DMS114 treated with DMSO at 0.1 percent for 48 hours (cell line): Measurements from ENCODE around the gene TMEM267.
A peak's percentile ranks its signal among the peaks of the same experiment; 100 is the strongest.
"Not testable (repeated sequence)": the region's sequence is repeated elsewhere in the genome, so short reads cannot be mapped to it uniquely, and the experiment has no call there.

Source experiments
- DNase-seq: peaks from one replicate; lab custom pipeline; 2025; ENCODE audit not compliant: unreplicated experiment; lab: John Stamatoyannopoulos, UW

The TMEM267 gene, protein sequence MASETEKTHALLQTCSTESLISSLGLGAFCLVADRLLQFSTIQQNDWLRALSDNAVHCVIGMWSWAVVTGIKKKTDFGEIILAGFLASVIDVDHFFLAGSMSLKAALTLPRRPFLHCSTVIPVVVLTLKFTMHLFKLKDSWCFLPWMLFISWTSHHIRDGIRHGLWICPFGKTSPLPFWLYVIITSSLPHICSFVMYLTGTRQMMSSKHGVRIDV

GRCh38 chr5:43483298-43484105, at the start of gene TMEM267:
TSS of gene TMEM267 (minus strand) at chr5:43483865. CDS start at chr5:43453969, 29,896 bp downstream.
- DNase-seq, result peak; percentile 79

DNA sequence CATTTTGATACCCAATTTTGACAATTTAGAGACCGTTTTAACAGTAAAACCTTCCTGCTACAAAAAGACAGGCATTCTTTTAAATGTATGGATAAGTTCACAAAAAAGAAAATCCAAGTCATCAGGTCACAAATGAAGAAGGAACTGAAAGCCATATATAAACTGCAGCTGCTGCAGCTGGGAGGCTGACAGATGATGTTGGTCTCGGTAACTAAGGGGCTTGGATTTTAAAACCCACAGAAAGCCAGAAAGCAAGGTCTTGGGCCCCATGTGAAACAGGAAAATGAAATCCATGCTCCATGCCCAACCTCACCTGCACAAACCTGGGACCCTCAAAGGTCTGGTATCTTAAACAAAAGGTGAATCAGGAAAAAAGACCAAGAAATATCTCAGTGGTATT, 47.0 kb upstream of the TMEM267 start:
- no peak for DNase-seq

DNA sequence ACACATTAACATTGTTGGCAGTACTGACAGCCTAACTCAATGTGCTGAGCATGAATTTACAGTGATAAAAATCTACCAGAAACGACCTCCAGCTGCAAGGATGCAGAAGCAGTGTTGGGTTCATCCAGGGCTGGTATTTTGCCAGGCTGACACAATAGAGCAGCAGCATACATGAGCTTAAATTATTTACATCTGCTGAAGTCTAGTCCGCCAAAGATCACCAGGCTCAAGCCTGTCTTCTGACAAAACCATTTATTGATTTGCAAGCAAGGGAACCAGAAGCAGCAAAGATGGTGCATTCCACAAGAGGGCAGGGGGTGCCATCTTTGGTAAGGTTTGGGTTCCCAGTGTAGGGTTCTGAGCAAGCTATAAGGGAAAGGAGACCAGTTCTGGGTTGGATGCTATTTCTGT, 40.0 kb upstream of the TMEM267 start:
- no peak for DNase-seq

DNA sequence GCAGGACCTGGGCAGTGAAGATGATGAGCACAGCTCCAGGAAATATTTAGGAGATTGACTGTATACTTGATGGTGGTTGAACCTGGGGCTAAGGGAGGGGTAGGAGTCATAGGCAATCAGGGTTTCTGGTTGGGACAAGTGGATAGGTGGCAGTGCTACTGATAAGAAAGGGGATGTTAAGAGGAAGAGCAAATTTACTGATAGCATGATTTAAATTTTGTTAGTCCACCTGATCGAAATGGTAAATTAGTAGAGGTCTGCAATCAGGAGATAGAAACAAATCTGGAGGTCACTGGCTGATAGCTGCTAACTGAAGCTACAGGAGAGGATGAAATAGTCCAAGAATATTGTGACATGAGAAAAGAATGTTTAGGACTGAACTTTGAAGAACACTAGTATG, 37.0 kb upstream of the TMEM267 start:
- no peak for DNase-seq

GRCh38 chr5:43515678-43516048, 32.0 kb upstream of the TMEM267 start:
- no peak for DNase-seq

DNA sequence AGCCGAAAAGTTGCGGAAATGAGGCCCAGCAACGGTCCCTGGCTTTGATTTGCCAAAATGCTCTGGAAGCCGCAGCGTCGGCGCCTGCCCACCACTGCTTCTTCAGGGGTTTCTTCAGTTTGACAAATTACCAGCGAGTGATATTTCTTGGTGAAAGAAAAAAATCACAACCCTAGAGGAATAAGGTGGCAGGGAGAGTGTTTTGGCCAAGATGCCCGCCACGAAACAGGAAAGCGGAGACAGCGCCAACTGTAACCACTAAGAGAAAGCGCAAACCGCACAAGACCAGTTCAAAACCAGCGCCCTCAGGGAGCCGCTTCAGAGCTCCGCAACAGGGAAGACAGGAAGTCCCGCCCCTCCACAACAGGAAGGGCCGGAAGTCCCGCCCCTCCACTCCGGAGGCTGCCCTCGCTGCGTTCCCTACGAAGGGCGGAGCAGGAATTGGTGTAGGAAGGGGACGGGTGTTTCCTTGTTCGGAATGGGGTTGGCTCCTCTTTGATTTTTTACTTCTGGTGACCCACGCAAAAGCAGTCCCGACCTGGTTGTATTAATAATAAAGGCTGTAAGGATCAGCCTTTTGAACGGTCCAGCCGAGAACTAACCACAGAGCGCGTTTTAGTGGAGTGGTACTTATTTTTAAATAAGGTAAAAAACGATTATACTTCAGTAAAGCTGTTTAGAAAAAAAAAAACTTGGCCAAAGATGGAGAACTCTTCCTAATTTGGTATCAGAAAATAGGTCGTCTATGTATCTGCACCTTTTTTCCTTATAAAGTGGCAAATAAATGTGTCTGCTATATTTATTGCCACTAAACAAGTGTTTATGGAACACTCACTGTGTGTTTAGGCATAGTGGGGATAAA, 31.4 kb upstream of the TMEM267 start, which contains the start of gene C5orf34:
C5orf34 (minus strand) TSS at position 333 of the 862 bp plus-strand sequence. CDS start 5,809 bp downstream, outside the sequence.
- peak; percentile 92 for DNase-seq

- DNase-seq, result peak; percentile 50
Measured at GRCh38 chr5:43514471-43514815, 30.8 kb upstream of the TMEM267 start.

DNA sequence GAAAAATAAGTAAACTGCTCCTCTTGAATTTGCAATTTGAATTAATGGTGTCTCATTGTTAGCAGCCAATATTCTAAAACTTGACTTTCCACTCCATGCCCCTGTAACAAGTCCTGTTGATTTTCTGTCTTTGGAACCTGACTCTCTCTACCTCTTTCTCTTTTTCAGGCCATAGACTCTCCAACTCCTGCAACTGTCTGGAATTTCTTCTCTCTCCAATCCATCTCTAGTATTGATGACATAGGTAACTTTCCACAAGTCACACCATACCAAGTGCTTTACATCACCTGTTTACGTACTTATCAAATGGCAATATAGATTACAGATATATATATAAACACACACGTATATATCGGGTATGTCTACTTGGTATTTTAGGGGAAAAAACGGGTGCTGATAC, 30.4 kb upstream of the TMEM267 start:
- no peak for DNase-seq

DNA sequence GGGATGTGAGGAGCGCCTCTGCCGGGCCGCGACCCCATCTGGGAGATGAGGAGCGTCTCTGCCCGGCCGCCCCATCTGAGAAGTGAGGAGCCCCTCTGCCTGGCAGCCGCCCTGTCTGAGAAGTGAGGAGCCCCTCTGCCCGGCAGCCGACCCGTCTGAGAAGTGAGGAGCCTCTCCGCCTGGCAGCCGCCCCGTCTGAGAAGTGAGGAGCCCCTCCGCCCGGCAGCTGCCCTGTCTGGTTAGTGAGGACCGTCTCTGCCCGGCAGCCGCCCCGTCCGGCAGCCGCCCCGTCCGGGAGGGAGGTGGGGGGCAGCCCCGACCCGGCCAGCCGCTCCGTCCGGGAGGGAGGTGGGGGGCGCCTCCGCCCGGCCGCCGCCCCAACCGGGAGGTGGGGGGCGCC, 27.4 kb upstream of the TMEM267 start:
- DNase-seq, result not testable (repeated sequence)

DNA sequence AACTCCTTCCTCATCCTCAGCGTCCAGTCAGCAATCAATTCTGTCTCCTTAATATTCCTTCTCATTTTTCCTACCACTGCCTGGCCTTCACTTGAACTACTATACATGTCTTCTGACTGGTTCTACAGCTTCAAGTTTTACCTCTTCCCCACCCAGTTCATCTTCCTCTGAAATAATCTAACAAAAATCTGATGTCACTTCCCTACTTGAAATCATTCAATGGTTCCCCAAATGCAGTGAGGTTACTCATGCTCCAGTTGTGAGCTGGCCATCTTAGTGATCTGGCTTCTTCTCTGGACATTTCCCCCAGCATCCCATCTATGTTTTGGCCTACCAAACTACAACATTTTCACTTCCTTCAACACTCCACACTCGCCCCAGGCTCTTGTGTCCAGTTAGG, 14.9 kb upstream of the TMEM267 start:
- no peak for DNase-seq

DNA sequence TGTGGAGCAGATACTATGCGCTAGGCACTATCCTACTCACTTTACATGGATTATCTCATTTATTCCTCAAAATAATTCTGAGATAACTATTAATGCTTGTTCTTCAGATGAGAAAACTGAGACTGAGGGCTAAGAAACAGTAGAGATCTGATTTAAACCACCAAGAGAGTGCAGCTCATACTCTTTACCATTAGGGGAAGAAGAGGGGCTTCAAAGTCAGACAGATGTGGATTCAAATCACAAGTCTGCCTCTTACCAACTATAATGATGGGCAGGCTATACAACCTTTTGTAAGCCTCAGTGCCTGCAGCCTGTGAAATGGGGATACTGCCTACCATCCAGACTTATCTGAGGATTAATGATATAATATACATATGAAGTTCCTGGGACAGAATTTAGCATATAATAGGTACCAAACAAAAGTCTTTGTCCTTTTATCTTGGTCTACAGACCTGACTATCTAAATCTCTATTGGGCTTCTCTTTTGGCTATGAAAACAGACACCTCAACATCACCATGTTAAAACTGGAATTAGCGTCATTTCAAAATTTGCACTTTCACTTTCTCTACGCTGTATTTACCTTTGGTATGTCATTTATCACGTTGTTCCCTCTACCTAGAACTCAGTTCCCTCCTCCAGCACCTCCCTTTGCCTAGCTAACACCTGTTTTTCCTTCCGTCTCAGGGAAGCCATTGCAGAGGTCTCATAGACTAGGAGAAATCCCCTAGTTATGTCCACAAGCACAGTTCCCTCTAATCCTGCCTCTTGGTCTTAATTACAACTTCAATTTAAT, 13.8 kb upstream of the TMEM267 start:
- no peak for DNase-seq

- DNase-seq, result no peak
Measured at GRCh38 chr5:43491326-43491725, 7.7 kb upstream of the TMEM267 start.

DNA sequence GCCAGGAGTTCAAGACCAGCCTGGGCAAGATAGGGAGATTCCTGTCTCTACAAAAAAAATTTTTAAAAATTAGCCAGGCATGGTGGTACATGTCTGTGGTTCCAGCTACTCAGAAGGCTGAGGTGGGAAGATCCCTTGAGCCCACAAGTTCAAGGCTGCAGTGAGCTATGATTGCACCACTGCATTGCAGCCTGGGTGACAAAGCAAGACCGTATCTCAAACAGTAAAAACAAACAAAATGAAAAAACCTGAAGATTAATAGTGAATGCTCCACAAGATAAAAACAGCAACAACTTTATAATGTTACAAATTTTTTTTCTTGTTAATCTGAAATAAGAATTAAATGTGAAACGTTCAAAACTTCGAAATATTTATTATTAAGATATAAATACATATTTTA, 2.7 kb upstream of the TMEM267 start:
- no peak for DNase-seq

GRCh38 chr5:43485406-43485805, 1.7 kb upstream of the TMEM267 start:
- no peak for DNase-seq

DNA sequence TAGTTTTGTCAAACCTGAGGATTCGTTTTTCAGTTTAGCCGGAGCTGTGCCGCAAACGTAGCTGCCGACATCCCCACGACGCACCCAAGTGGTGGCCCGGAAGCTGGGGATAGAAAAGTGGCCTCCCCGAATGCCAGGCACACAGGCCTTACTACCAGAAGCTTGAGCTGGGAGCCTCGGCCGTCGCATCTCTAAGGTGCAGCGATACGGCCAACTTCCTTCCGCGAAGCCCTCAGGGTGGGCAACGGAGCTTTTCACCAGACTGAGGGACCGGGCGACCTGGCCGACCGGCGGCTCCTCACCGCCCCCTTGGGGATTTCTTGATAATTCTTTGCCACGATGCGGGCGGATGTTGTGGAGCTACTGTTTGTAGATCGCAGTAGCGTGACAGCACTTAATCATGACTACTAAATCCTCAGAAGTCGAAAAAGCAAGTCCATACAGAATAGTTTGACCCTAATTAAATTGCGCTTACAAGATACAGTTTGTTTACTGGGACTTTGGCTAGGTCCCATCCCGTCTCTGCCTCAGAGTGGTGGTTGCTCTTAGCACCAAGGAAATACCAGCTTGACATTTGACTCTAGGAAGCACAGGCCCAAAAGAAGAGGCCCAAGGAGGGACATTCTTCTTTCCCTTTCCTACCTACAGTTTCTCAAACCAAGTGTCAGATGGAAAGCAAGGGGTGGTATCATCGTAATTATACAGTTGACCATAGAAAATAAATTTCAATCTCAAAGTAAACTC, 613 bp upstream of the TMEM267 start:
- peak; percentile 77 for DNase-seq

GRCh38 chr5:43482490-43483297, 971 bp downstream of the TMEM267 start:
- no peak for DNase-seq

DNA sequence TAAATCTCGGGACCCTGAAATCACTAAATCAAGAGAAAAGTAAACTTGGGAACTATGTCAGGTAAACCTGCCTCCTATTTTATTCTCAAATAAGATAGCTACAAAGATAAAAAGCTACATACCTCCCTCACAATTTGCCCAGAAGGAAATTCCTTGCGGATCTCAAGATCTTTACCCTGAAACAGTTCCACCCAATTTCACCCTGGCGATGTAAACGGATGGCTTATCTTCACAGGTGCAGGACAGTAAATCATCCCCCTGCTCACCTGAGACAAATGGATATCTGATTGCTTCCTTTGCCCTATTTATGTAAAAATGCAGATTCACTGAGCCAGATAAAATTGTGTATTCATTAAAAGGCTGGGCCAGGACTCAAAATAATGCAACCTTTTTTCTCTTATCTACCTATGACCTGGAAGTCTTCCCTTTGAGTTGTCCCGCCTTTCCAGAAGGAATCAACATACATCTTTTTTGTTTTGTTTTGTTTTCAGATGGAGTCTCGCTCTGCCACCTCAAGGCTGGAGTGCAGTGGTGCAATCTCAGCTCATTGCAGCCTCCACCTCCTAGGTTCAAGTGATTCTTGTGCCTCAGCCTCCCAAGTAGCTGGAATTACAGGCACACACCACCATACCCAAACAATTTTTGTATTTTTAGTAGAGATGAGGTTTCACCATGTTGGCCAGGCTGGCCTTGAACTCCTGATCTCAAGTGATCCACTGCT, 13.8 kb downstream of the TMEM267 start:
- DNase-seq, result no peak

GRCh38 chr5:43467100-43467499, 16.6 kb downstream of the TMEM267 start:
- DNase-seq, result no peak

DNA sequence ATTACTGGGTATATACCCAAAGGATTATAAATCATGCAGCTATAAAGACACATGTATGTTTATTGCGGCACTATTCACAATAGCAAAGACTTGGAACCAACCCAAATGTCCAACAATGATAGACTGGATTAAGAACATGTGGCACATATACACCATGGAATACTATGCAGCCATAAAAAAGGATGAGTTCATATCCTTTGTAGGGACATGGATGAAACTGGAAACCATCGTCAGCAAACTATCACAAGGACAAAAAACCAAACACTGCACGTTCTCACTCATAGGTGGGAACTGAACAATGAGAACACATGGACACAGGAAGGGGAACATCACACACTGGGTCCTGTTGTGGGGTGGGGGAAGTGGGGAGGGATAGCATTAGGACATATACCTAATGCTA, 18.2 kb downstream of the TMEM267 start:
- DNase-seq, result not testable (repeated sequence)
